ENCODE measurements around the gene TRABD2B. TPM values are rescaled to one million over a fixed set of nuclear protein-coding genes. Genes with fewer than 3 reads are reported as not detected.

The TRABD2B gene
- total RNA-seq, 1 experiment from 2014 or later: 0.05 TPM

DNA sequence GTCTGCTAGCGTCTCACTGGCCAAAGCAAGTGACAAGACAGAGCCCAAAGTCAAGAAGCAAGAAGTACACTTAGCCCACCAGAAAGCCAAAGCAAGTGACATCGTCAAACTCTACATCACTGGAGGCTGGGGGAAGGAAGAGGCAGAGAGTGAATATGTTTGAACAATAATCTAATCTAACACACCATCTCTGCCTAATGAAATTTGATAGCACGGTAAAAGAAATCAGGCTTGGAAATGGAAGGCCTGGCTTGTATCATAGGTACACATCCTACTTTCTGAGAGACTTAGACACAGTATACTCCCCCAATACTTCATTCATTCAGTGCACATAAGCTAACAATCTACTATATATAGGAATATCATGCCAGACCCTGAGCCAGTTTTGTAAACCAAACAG lies 26.3 kb downstream of the TRABD2B start:
- Histone ChIP-seq H3K27me3 (ENCODE audit: insufficient read depth, low read length) (peaks cover 2% of the 10 kb centered on the region; the same call in 1 of the 2 replicates), H3K4me1 (ENCODE audit: control insufficient read depth in 1 of 2, insufficient read depth in 2 of 2, low read length in 2 of 2) (no peaks in the 10 kb centered on the region), H3K9ac (ENCODE audit: low read length) (no peak overlapping the region), H3K9me3 (ENCODE audit: control insufficient read depth in 1 of 2, insufficient read depth in 1 of 2, low read depth in 1 of 2, low read length in 2 of 2) (no peaks in the 10 kb centered on the region), H3K27ac (ENCODE audit: low read depth, low read length) (no peak overlapping the region), H3K9me2 (ENCODE audit: insufficient read depth) (no peaks in the 10 kb centered on the region), H2AFZ (ENCODE audit: low read depth, low read length, poor library complexity, severe bottlenecking) (no peak overlapping the region), H3K4me2 (ENCODE audit: low read length) (no peak overlapping the region), H3K79me2 (ENCODE audit: insufficient read depth, low read length) (no peaks in the 10 kb centered on the region), H3K4me3 (replicated peaks in 1 of 2; ENCODE audit: low read depth in 1 of 2, low read length in 2 of 2) (no peak overlapping the region), H4K20me1 (ENCODE audit: insufficient read depth) (no peaks in the 10 kb centered on the region), H3K36me3 (ENCODE audit: control insufficient read depth in 1 of 2, insufficient read depth in 2 of 2, low read length in 2 of 2) (no peaks in the 10 kb centered on the region)
- POLR2A ChIA-PET: no interaction called here
- intact Hi-C loops (cut with micrococcal nuclease): no loop called here
- DNase-seq (ENCODE audit: low read depth, low spot score): no peak
- RAD21 ChIA-PET (ENCODE audit: low non-redundant PET in 1 of 2, low total read pairs in 2 of 2, uncharacterized antibody in 2 of 2, unreplicated experiment in 2 of 2): no interaction called here
- CTCF ChIA-PET: no interaction called here
- no TSS peak for BruUV-seq (replicated peaks)
- TF ChIP-seq SP1 (IDR thresholded peaks at IDR 0.05; ENCODE audit: low read depth) (no peak), ZNF274 (IDR thresholded peaks at IDR 0.05; ENCODE audit: low read depth, low read length) (no peak), EGR1 (IDR thresholded peaks at IDR 0.05; ENCODE audit: low read depth) (no peak), CEBPB (IDR thresholded peaks at IDR 0.05; ENCODE audit: low read depth) (no peak), JUND (IDR thresholded peaks at IDR 0.05) (no peak), EZH2phosphoT487 (IDR thresholded peaks at IDR 0.05; ENCODE audit: borderline replicate concordance) (no peak), SRF (IDR thresholded peaks at IDR 0.05; ENCODE audit: low read depth) (no peak)
- TF ChIP-seq, protein P1, sequence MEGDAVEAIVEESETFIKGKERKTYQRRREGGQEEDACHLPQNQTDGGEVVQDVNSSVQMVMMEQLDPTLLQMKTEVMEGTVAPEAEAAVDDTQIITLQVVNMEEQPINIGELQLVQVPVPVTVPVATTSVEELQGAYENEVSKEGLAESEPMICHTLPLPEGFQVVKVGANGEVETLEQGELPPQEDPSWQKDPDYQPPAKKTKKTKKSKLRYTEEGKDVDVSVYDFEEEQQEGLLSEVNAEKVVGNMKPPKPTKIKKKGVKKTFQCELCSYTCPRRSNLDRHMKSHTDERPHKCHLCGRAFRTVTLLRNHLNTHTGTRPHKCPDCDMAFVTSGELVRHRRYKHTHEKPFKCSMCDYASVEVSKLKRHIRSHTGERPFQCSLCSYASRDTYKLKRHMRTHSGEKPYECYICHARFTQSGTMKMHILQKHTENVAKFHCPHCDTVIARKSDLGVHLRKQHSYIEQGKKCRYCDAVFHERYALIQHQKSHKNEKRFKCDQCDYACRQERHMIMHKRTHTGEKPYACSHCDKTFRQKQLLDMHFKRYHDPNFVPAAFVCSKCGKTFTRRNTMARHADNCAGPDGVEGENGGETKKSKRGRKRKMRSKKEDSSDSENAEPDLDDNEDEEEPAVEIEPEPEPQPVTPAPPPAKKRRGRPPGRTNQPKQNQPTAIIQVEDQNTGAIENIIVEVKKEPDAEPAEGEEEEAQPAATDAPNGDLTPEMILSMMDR (IDR thresholded peaks at IDR 0.05 in 2 of 3, conservative IDR thresholded peaks at IDR 0.05 in 1 of 3; ENCODE audit: borderline replicate concordance in 1 of 3, insufficient read depth in 1 of 3, low read depth in 2 of 3, low read length in 2 of 3): no peak
- TF ChIP-seq, protein P2, sequence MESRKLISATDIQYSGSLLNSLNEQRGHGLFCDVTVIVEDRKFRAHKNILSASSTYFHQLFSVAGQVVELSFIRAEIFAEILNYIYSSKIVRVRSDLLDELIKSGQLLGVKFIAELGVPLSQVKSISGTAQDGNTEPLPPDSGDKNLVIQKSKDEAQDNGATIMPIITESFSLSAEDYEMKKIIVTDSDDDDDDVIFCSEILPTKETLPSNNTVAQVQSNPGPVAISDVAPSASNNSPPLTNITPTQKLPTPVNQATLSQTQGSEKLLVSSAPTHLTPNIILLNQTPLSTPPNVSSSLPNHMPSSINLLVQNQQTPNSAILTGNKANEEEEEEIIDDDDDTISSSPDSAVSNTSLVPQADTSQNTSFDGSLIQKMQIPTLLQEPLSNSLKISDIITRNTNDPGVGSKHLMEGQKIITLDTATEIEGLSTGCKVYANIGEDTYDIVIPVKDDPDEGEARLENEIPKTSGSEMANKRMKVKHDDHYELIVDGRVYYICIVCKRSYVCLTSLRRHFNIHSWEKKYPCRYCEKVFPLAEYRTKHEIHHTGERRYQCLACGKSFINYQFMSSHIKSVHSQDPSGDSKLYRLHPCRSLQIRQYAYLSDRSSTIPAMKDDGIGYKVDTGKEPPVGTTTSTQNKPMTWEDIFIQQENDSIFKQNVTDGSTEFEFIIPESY (IDR thresholded peaks at IDR 0.05; ENCODE audit: extremely low read depth, insufficient replicate concordance, low read length): no peak
- no peak for ATAC-seq

Measured in HCT116 (cell line).